Measurements from ENCODE around the gene ZP1.

- TF ChIP-seq CTCF (conservative IDR thresholded peaks at IDR 0.05; ENCODE audit: low read depth, low read length) (no peak), FOS (IDR thresholded peaks at IDR 0.05; ENCODE audit: low read depth, low read length) (no peak), POLR2A (IDR thresholded peaks at IDR 0.05; ENCODE audit: low read depth, low read length) (no peak)
Measured at GRCh38 chr11:60923326-60923725, 56.0 kb downstream of the ZP1 start.
